ENCODE results near the gene ADCYAP1. TPM values are rescaled to one million over a fixed set of nuclear protein-coding genes. Genes with fewer than 3 reads are reported as not detected.
A peak's percentile ranks its signal among the peaks of the same experiment; 100 is the strongest.

ADCYAP1 gene
- total RNA-seq, 2 donors from 2014 or later, result 0.24 to 0.42 TPM

- intact Hi-C loops (cut with DNase I), result no loop called here
Measured at GRCh38 chr18:950882-951495, 46.3 kb downstream of the ADCYAP1 start.

GRCh38 chr18:955384-956066 is 50.9 kb downstream of the ADCYAP1 start:
- DNase-seq, result no peak
- intact Hi-C loops (cut with DNase I), result no loop called here
- ATAC-seq, result no peak

More at GRCh38 chr18:950882-951495, 46.3 kb downstream of the ADCYAP1 start:
- peak in 1 of 2 donors; percentile 78 for ATAC-seq
- no peak for DNase-seq

GRCh38 chr18:957829-958228 is 53.2 kb downstream of the ADCYAP1 start:
- intact Hi-C loops (cut with DNase I), result no loop called here
- ATAC-seq (no peak), DNase-seq (no peak)

GRCh38 chr18:959854-960253 is 55.2 kb downstream of the ADCYAP1 start:
- intact Hi-C loops (cut with DNase I), result loop anchor here (5.0 to 10.0 kb wide), 2 partner anchors 85 to 93 kb away; no protein-coding TSS in a partner anchor
- ATAC-seq (no peak), DNase-seq (no peak)

Other genes starting within 250 kb of the ADCYAP1 start
- gene TYMS, start 247.2 kb upstream of the ADCYAP1 start, total RNA-seq, result 1 to 10 TPM; 3.8 to 7.3 TPM
- gene ENOSF1, start 192.2 kb upstream of the ADCYAP1 start, total RNA-seq, result 10 to 100 TPM; 35.6 to 41.5 TPM
- gene YES1, start 92.6 kb upstream of the ADCYAP1 start, total RNA-seq, result 10 to 100 TPM; 22.8 to 32.6 TPM